HepG2 (cell line): ENCODE data around the gene C4orf36. TPM values are rescaled to one million over a fixed set of nuclear protein-coding genes. Genes with fewer than 3 reads are reported as not detected.

ENCODE experiments used
- FOXK2 ChIP-seq: fragments of 450-650 bp; IDR thresholded peaks from 2 replicates; pipeline ENCODE4 v1.6.1; 2016
- HNF1A ChIP-seq, 2 experiments: sonication (generic) in 1 of 2; formaldehyde crosslinking in 1 of 2; IDR thresholded peaks; 2 replicates each; pipeline versions ENCODE4 v1.4.0 to v1.6.1; 2016 to 2020; ENCODE audit warnings: borderline replicate concordance in 1 of 2, low read depth in 1 of 2, mild to moderate bottlenecking in 1 of 2, missing genetic modification reagents in 1 of 2
- IRF2 ChIP-seq: IDR thresholded peaks from 2 replicates; pipeline ENCODE4 v1.6.1; 2018; ENCODE audit warnings: missing genetic modification reagents, missing compliant biosample characterization
- PAX8 ChIP-seq: sonication (generic); formaldehyde crosslinking; IDR thresholded peaks from 2 replicates; pipeline ENCODE4 v1.8.0; 2022; ENCODE audit warnings: mild to moderate bottlenecking, missing genetic modification reagents, borderline replicate concordance
- PRDM4 ChIP-seq: sonication (generic); formaldehyde crosslinking; IDR thresholded peaks from 2 replicates; pipeline ENCODE4 v1.9.0; 2021; ENCODE audit warnings: missing genetic modification reagents, borderline replicate concordance
- RAD21 ChIP-seq: fragments of 450-650 bp; formaldehyde crosslinking; IDR thresholded peaks from 2 replicates; pipeline ENCODE4 v1.5.0; 2020; ENCODE audit warnings: mild to moderate bottlenecking
- RARG ChIP-seq: sonication (generic); formaldehyde crosslinking; IDR thresholded peaks from 2 replicates; pipeline ENCODE4 v1.4.0; 2020; ENCODE audit warnings: low read depth, mild to moderate bottlenecking, missing genetic modification reagents
- TEF ChIP-seq: sonication (generic); formaldehyde crosslinking; IDR thresholded peaks from 2 replicates; pipeline ENCODE4 v1.5.0; 2020; ENCODE audit warnings: missing genetic modification reagents
- TERF1 ChIP-seq: sonication (generic); formaldehyde crosslinking; IDR thresholded peaks from 2 replicates; pipeline ENCODE4 v1.8.0; 2022; ENCODE audit warnings: mild to moderate bottlenecking, missing genetic modification reagents, moderate library complexity
- ZBTB14 ChIP-seq: sonication (generic); formaldehyde crosslinking; IDR thresholded peaks from 2 replicates; pipeline ENCODE4 v1.4.0; 2020; ENCODE audit warnings: missing genetic modification reagents
- ZKSCAN8 ChIP-seq: IDR thresholded peaks from 2 replicates; pipeline ENCODE4 v1.6.1; 2016; ENCODE audit warnings: borderline replicate concordance, missing genetic modification reagents, missing compliant biosample characterization
- ZNF367 ChIP-seq: sonication (generic); formaldehyde crosslinking; IDR thresholded peaks from 2 replicates; pipeline ENCODE4 v1.4.0; 2020; ENCODE audit warnings: missing genetic modification reagents, borderline replicate concordance
- ZNF546 ChIP-seq: sonication (generic); formaldehyde crosslinking; conservative IDR thresholded peaks from 2 replicates; pipeline ENCODE4 v1.8.1; 2023; ENCODE audit warnings: mild to moderate bottlenecking, missing genetic modification reagents
- ZNF547 ChIP-seq: sonication (generic); formaldehyde crosslinking; IDR thresholded peaks from 2 replicates; pipeline ENCODE4 v1.5.1; 2020; ENCODE audit warnings: mild to moderate bottlenecking, missing genetic modification reagents
- ZNF580 ChIP-seq: IDR thresholded peaks from 2 replicates; pipeline ENCODE4 v1.6.1; 2016; ENCODE audit warnings: low read depth, borderline replicate concordance
- polyA plus RNA-seq, 8 experiments: library from polyadenylated mRNA; depleted of rRNA in 3 of 8; stranded (reverse) in 7 of 8; unstranded in 1 of 8; fragments of >200 nt; fragmentation: Illumina TruSeq in 4 of 8; extraction: Trizol in 4 of 8; gene quantifications; 2 replicates each; pipeline versions ENCODE4 v1.2.1 to v1.2.3, GENCODE V29; 2011 to 2016; ENCODE audit warnings: low read depth in 4 of 8, missing spikeins in 1 of 8, mixed read lengths in 1 of 8; ENCODE audit not compliant: insufficient read depth in 1 of 8
- total RNA-seq, 5 experiments: library from RNA; depleted of rRNA; stranded (reverse); fragments of >200 nt; fragmentation: Illumina TruSeq; extraction: Trizol; gene quantifications; 2 replicates each; pipeline ENCODE4 v1.2.3, GENCODE V29; 2016; ENCODE audit warnings: low read depth in 1 of 5

C4orf36 gene
- total and polyA plus RNA-seq, 2 of the 13 experiments (the other 11 are each of a cell fraction or from before 2014, with no cell fraction given) = 0.63 TPM; not detected in 1

GRCh38 chr4:86934771-86935565 is 42.7 kb upstream of the C4orf36 start, which contains the start of gene AFF1 (continued):
- no peak for TF ChIP-seq HNF1A (IDR thresholded peaks at IDR 0.05; ENCODE audit: low read depth)
- peak; percentile 83 for TF ChIP-seq HNF1A (CRISPR knock-in tag; IDR thresholded peaks at IDR 0.05; ENCODE audit: borderline replicate concordance)
- TF ChIP-seq ZBTB14 (CRISPR knock-in tag) = peak; percentile 87
- TF ChIP-seq TEF (CRISPR knock-in tag) = no peak
- TF ChIP-seq PAX8 (CRISPR knock-in tag) = peak; percentile 79; the same call in 1 of the 2 replicates
- 0 out of 2 replicates have a peak, but pooled peaks have one; percentile 67 for TF ChIP-seq RARG
- peak; percentile 78; the same call in 1 of the 2 replicates for TF ChIP-seq IRF2 (CRISPR knock-in tag)
- no peak for TF ChIP-seq FOXK2
- TF ChIP-seq ZNF367 = no peak; the same call in 1 of the 2 replicates
- TF ChIP-seq ZNF546 (CRISPR knock-in tag) = peak; percentile 68; the same call in 1 of the 2 replicates
- peak; percentile 36; the same call in 1 of the 2 replicates for TF ChIP-seq ZKSCAN8 (CRISPR knock-in tag)
- TF ChIP-seq ZNF547 (CRISPR knock-in tag) = peak; percentile 69; the same call in 1 of the 2 replicates
- TF ChIP-seq TERF1 = no peak
- TF ChIP-seq ZNF580 (CRISPR knock-in tag) = peak; percentile 51; the same call in 1 of the 2 replicates
- TF ChIP-seq PRDM4 (CRISPR knock-in tag) = no peak
- peak; percentile 84 for TF ChIP-seq RAD21
